ENCODE data around the gene SDC3. TPM values are rescaled to one million over a fixed set of nuclear protein-coding genes. Genes with fewer than 3 reads are reported as not detected.
A peak's percentile ranks its signal among the peaks of the same experiment; 100 is the strongest.

Gene SDC3
- polyA plus RNA-seq, 3 donors: 0.05 to 1.2 (median 0.12) TPM

DNA sequence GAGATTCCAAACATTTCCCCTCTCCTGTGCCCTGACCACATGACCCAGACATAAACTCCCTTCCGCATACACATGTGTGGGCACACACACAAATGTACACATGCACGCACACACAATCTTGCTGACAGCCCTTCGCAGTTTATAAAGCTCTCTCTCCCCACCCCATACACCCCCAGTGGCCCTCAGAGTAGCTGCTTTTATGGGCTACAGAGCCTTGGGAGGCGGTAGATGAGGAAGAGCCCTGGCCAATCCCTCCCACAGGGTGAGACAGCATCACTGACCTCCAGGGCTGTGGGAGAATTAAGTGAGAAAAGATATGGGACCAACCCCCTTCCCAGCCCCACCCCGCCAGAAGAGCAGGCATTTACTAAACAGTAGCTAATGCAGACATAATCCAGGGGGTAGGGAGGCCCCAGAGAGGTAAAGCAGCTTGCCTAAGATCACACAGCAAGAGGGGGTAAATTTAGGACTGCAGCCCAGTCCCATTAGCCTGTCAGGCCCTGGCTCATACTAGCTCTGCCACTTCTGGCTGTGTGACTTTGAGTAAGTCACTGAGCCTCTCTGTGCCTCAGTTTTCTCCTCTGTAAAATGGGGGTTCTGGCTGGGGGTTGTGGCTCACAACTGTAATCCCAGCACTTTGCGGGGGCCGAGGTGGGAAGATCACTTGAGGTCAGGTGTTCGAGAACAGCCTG is 5.1 kb downstream of the SDC3 start:
- peak overlapping the region in 1 of 7 donors; percentile 8 for H3K27ac Mint-ChIP-seq
- no peak overlapping the region for H3K9ac ChIP-seq (ENCODE audit: insufficient read depth, low read length, poor library complexity, severe bottlenecking)
- H3K79me2 ChIP-seq (ENCODE audit: insufficient read depth, low read length): no peaks in the 10 kb centered on the region
- H3K9me3 ChIP-seq (replicated peaks in 1 of 2; ENCODE audit: control insufficient read depth in 1 of 2, insufficient read depth in 1 of 2, low read length in 2 of 2): peaks cover 0 to 3% of the 10 kb centered on the region in 2 donors
- TF ChIP-seq, protein P1, sequence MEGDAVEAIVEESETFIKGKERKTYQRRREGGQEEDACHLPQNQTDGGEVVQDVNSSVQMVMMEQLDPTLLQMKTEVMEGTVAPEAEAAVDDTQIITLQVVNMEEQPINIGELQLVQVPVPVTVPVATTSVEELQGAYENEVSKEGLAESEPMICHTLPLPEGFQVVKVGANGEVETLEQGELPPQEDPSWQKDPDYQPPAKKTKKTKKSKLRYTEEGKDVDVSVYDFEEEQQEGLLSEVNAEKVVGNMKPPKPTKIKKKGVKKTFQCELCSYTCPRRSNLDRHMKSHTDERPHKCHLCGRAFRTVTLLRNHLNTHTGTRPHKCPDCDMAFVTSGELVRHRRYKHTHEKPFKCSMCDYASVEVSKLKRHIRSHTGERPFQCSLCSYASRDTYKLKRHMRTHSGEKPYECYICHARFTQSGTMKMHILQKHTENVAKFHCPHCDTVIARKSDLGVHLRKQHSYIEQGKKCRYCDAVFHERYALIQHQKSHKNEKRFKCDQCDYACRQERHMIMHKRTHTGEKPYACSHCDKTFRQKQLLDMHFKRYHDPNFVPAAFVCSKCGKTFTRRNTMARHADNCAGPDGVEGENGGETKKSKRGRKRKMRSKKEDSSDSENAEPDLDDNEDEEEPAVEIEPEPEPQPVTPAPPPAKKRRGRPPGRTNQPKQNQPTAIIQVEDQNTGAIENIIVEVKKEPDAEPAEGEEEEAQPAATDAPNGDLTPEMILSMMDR (IDR thresholded peaks at IDR 0.05): no peak
- intact Hi-C loops (cut with micrococcal nuclease): no loop called here
- H3K9me3 Mint-ChIP-seq: peaks cover 0 to 9% (median 6%) of the 10 kb centered on the region in 7 donors
- no peak overlapping the region for H3K27ac ChIP-seq (ENCODE audit: low read depth in 1 of 2, low read length in 2 of 2)
- H3K4me1 Mint-ChIP-seq: peaks cover 15% of the 10 kb centered on the region
- peaks cover 7% of the 10 kb centered on the region for H4K20me1 ChIP-seq (ENCODE audit: insufficient read depth, low read length)
- H3K4me3 ChIP-seq (replicated peaks in 1 of 3; ENCODE audit: low read depth in 2 of 3, low read length in 3 of 3): no peak overlapping the region
- no peak for DNase-seq
- H3K27me3 Mint-ChIP-seq (ENCODE audit: low read depth in 3 of 3): peaks cover 49 to 78% (median 58%) of the 10 kb centered on the region in 3 donors
- peaks cover 7% of the 10 kb centered on the region in 2 donors for H3K36me3 Mint-ChIP-seq
- 76% methylated on average over 3 of the region's 8 CpGs for WGBS (ENCODE audit: insufficient coverage)
- H3K36me3 ChIP-seq (replicated peaks in 1 of 2; ENCODE audit: control insufficient read depth in 1 of 2, insufficient read depth in 2 of 2, low read length in 2 of 2): no peaks in the 10 kb centered on the region
- H3K4me3 Mint-ChIP-seq: peak overlapping the region in 1 of 2 donors; percentile 39
- no peak overlapping the region for H2AFZ ChIP-seq (ENCODE audit: insufficient read depth, low read depth, low read length, poor library complexity, severe bottlenecking)
- peaks cover 7 to 9% of the 10 kb centered on the region in 2 donors for H3K4me1 ChIP-seq (ENCODE audit: control insufficient read depth in 1 of 2, insufficient read depth in 2 of 2, low read length in 2 of 2)
- no peak overlapping the region for H3K4me2 ChIP-seq (replicated peaks; ENCODE audit: extremely low read depth, low read length, poor library complexity, severe bottlenecking)
- H3K27me3 ChIP-seq (ENCODE audit: control insufficient read depth in 2 of 2, insufficient read depth in 2 of 2, low read length in 2 of 2): peaks cover 14 to 59% of the 10 kb centered on the region in 2 donors

DNA sequence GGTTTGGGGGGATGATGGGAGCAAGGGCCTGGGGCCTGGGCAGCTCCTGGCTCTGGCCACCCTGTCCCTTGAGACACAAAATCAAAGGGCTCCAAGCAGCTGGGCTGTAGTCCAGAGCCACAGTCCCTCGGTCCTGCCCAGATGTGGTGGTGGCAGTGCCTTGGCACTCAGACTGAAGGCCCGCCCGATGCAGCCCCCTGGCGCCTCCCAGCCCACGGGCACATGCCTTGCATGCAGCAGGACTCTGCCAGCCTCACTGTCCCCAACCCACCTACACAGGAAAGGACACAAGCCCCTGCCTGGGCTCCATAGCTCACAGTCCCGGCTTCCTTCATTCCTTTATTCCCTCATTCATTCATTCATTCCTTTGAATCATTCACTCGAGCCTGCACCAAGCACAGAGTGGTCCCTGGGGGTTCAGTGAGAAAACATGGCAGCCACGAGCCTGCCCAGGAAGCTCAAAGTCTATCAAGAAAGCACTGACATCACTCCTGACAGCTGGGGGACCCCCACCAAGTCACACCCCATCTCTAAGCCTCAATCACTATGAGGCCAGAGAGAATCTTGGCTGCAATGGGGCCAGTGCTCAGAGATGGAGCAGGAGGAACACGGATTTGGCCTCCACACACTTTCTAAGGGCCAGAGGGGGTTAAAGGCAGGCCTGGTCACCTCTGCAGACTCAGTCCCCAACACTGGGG is 5.8 kb downstream of the SDC3 start:
- peaks cover 0 to 8% (median 6%) of the 10 kb centered on the region in 7 donors for H3K9me3 Mint-ChIP-seq
- H3K9me3 ChIP-seq (replicated peaks in 1 of 2; ENCODE audit: control insufficient read depth in 1 of 2, insufficient read depth in 1 of 2, low read length in 2 of 2): peaks cover 0 to 3% of the 10 kb centered on the region in 2 donors
- no peak overlapping the region for H3K27ac Mint-ChIP-seq
- peaks cover 14% of the 10 kb centered on the region for H3K4me1 Mint-ChIP-seq
- peaks cover 4 to 8% of the 10 kb centered on the region in 2 donors for H3K4me1 ChIP-seq (ENCODE audit: control insufficient read depth in 1 of 2, insufficient read depth in 2 of 2, low read length in 2 of 2)
- H3K4me2 ChIP-seq (replicated peaks; ENCODE audit: extremely low read depth, low read length, poor library complexity, severe bottlenecking): no peak overlapping the region
- H3K9ac ChIP-seq (ENCODE audit: insufficient read depth, low read length, poor library complexity, severe bottlenecking): no peak overlapping the region
- no peak for DNase-seq
- H4K20me1 ChIP-seq (ENCODE audit: insufficient read depth, low read length): peaks cover 7% of the 10 kb centered on the region
- H2AFZ ChIP-seq (ENCODE audit: insufficient read depth, low read depth, low read length, poor library complexity, severe bottlenecking): no peak overlapping the region
- H3K4me3 Mint-ChIP-seq: no peak overlapping the region
- no peaks in the 10 kb centered on the region for H3K36me3 ChIP-seq (replicated peaks in 1 of 2; ENCODE audit: control insufficient read depth in 1 of 2, insufficient read depth in 2 of 2, low read length in 2 of 2)
- WGBS (ENCODE audit: insufficient coverage): 76% methylated on average over 9 of the region's 9 CpGs
- H3K36me3 Mint-ChIP-seq: peaks cover 7% of the 10 kb centered on the region in 2 donors
- peaks cover 11 to 56% of the 10 kb centered on the region in 2 donors for H3K27me3 ChIP-seq (ENCODE audit: control insufficient read depth in 2 of 2, insufficient read depth in 2 of 2, low read length in 2 of 2)
- no peak overlapping the region for H3K27ac ChIP-seq (ENCODE audit: low read depth in 1 of 2, low read length in 2 of 2)
- intact Hi-C loops (cut with micrococcal nuclease): no loop called here
- H3K27me3 Mint-ChIP-seq (ENCODE audit: low read depth in 3 of 3): peaks cover 49 to 77% (median 58%) of the 10 kb centered on the region in 3 donors
- TF ChIP-seq, protein P1 (IDR thresholded peaks at IDR 0.05): no peak
- no peaks in the 10 kb centered on the region for H3K79me2 ChIP-seq (ENCODE audit: insufficient read depth, low read length)
- H3K4me3 ChIP-seq (replicated peaks in 1 of 3; ENCODE audit: low read depth in 2 of 3, low read length in 3 of 3): no peak overlapping the region

Data from CD14-positive monocyte (primary cell).